K562 (cell line): Measurements from ENCODE around the gene ZNF620. TPM values are rescaled to one million over a fixed set of nuclear protein-coding genes. Genes with fewer than 3 reads are reported as not detected.

Experiments used
- BRD9 ChIP-seq: fragments of 450-650 bp; IDR thresholded peaks from 2 replicates; pipeline ENCODE4 v1.6.1; 2018; ENCODE audit warnings: low read depth; ENCODE audit not compliant: partially characterized antibody
- CEBPB ChIP-seq: fragments of 450-650 bp; IDR thresholded peaks from 2 replicates; pipeline ENCODE4 v1.6.1; 2016; ENCODE audit warnings: missing genetic modification characterization, missing compliant biosample characterization
- FIP1L1 ChIP-seq: fragments of 200-400 bp; formaldehyde crosslinking; IDR thresholded peaks from 2 replicates; pipeline ENCODE4 v1.6.1; 2018; ENCODE audit warnings: mild to moderate bottlenecking, low read depth, low read length; ENCODE audit not compliant: poor library complexity, severe bottlenecking
- HDAC8 ChIP-seq: fragments of 450-650 bp; IDR thresholded peaks from 2 replicates; pipeline ENCODE4 v1.6.1; 2016; ENCODE audit warnings: mild to moderate bottlenecking, missing genetic modification characterization, moderate library complexity, missing compliant biosample characterization
- HIVEP1 ChIP-seq: fragments of 250-450 bp; sonication (Bioruptor Pico); IDR thresholded peaks from 2 replicates; pipeline ENCODE4 v1.4.0; 2020; ENCODE audit warnings: mild to moderate bottlenecking
- HSF4 ChIP-seq: fragments of 250-450 bp; sonication (Bioruptor Pico); IDR thresholded peaks from 2 replicates; pipeline ENCODE4 v2.1.2; 2022; ENCODE audit warnings: mild to moderate bottlenecking, moderate library complexity, borderline replicate concordance
- JUNB ChIP-seq: fragments of 450-650 bp; formaldehyde crosslinking; conservative IDR thresholded peaks from 2 replicates; pipeline ENCODE4 v1.4.0; 2020; ENCODE audit warnings: mild to moderate bottlenecking
- MXD1 ChIP-seq: fragments of 250-450 bp; sonication (Bioruptor Pico); IDR thresholded peaks from 2 replicates; pipeline ENCODE4 v1.8.0; 2021; ENCODE audit warnings: borderline replicate concordance, mild to moderate bottlenecking, moderate library complexity; ENCODE audit not compliant: poor library complexity, severe bottlenecking
- NELFE ChIP-seq: IDR thresholded peaks from 2 replicates; pipeline ENCODE4 v1.6.1; 2011; ENCODE audit warnings: mild to moderate bottlenecking; ENCODE audit not compliant: insufficient read depth, insufficient read length
- NR0B1 ChIP-seq: fragments of 450-650 bp; IDR thresholded peaks from one replicate; pipeline ENCODE4 v1.6.1; 2018; ENCODE audit warnings: mild to moderate bottlenecking, moderate library complexity; ENCODE audit not compliant: partially characterized antibody
- PRDM10 ChIP-seq: fragments of 450-650 bp; IDR thresholded peaks from 2 replicates; pipeline ENCODE4 v1.6.1; 2018; ENCODE audit not compliant: partially characterized antibody
- RBFOX2 ChIP-seq: fragments of 200-400 bp; formaldehyde crosslinking; IDR thresholded peaks from 2 replicates; pipeline ENCODE4 v1.6.1; 2017; ENCODE audit warnings: low read depth, mild to moderate bottlenecking, low read length, moderate library complexity
- TAF15 ChIP-seq: fragments of 200-400 bp; formaldehyde crosslinking; IDR thresholded peaks from 2 replicates; pipeline ENCODE4 v1.6.1; 2017; ENCODE audit warnings: mild to moderate bottlenecking, low read depth, low read length, moderate library complexity
- WHSC1 ChIP-seq: IDR thresholded peaks from one replicate; pipeline ENCODE4 v1.6.1; 2012; ENCODE audit warnings: low read length, control low read depth, inconsistent platforms
- YBX1 ChIP-seq: fragments of 450-650 bp; IDR thresholded peaks from 2 replicates; pipeline ENCODE4 v1.7.1; 2016; ENCODE audit warnings: mild to moderate bottlenecking
- ZFP36 ChIP-seq: fragments of 150-350 bp; IDR thresholded peaks from 2 replicates; pipeline ENCODE4 v1.6.1; 2018; ENCODE audit warnings: low read length, low read depth; ENCODE audit not compliant: partially characterized antibody
- ZNF121 ChIP-seq: sonication (generic); formaldehyde crosslinking; conservative IDR thresholded peaks from 2 replicates; pipeline ENCODE4 v1.8.0; 2022; ENCODE audit warnings: missing genetic modification reagents
- ZNF165 ChIP-seq: fragments of 250-450 bp; sonication (Bioruptor Pico); IDR thresholded peaks from 2 replicates; pipeline ENCODE4 v1.4.0; 2020; ENCODE audit warnings: borderline replicate concordance
- ZNF217 ChIP-seq: sonication (generic); formaldehyde crosslinking; IDR thresholded peaks from 2 replicates; pipeline ENCODE4 v1.8.0; 2022; ENCODE audit warnings: mild to moderate bottlenecking, missing genetic modification reagents
- ZNF253 ChIP-seq: fragments of 250-450 bp; sonication (Bioruptor Pico); conservative IDR thresholded peaks from 2 replicates; pipeline ENCODE4 v1.6.1; 2021; ENCODE audit warnings: mild to moderate bottlenecking
- ZNF3 ChIP-seq: fragments of 250-450 bp; sonication (Bioruptor Pico); IDR thresholded peaks from 2 replicates; pipeline ENCODE4 v1.5.0; 2021; ENCODE audit warnings: mild to moderate bottlenecking, moderate library complexity
- ZNF431 ChIP-seq: sonication (generic); formaldehyde crosslinking; IDR thresholded peaks from 2 replicates; pipeline ENCODE4 v1.8.0; 2022; ENCODE audit warnings: mild to moderate bottlenecking, missing genetic modification reagents
- polyA plus RNA-seq, 8 experiments: library from polyadenylated mRNA; depleted of rRNA in 4 of 8; stranded (reverse) in 5 of 8; unstranded in 3 of 8; fragments of >200 nt; fragmentation: Nextera tagmentation in 2 of 8; fragmentation: Illumina TruSeq in 1 of 8; extraction: Ambion mirVana in 2 of 8; extraction: Trizol in 1 of 8; gene quantifications; 2 replicates each; pipeline versions ENCODE4 v1.2.1 to v1.2.3, GENCODE V29; 2011 to 2014; ENCODE audit warnings: inconsistent platforms in 1 of 8, missing spikeins in 1 of 8
- total RNA-seq, 7 experiments: library from RNA; depleted of rRNA in 6 of 7; stranded (reverse); fragments of >200 nt in 6 of 7; fragmentation: Illumina TruSeq in 2 of 7; extraction: Trizol in 2 of 7; gene quantifications; 2 replicates each; pipeline versions ENCODE4 v1.2.1 to v1.2.3, GENCODE V29; 2011 to 2021; ENCODE audit warnings: low replicate concordance in 1 of 7

ZNF620 gene
- total and polyA plus RNA-seq, 9 of the 15 experiments (the other 6 are each of a cell fraction or from before 2014, with no cell fraction given) = 1.2 to 5.5 (median 3.3) TPM

- TF ChIP-seq ZFP36 = peak; percentile 69
- TF ChIP-seq HIVEP1 (CRISPR knock-in tag) = peak; percentile 14; the same call in 1 of the 2 replicates
- TF ChIP-seq CEBPB (tag) = no peak
- peak; percentile 60 for TF ChIP-seq FIP1L1
- peak; percentile 99 for TF ChIP-seq RBFOX2
- no peak for TF ChIP-seq TAF15
- 0 out of 2 replicates have a peak, but pooled peaks have one; percentile 80 for TF ChIP-seq ZNF165 (CRISPR knock-in tag)
- no peak for TF ChIP-seq ZNF3 (CRISPR knock-in tag)
- TF ChIP-seq MXD1 = peak; percentile 45
- TF ChIP-seq NR0B1 = no peak
- TF ChIP-seq HSF4 = no peak
- peak; percentile 87 for TF ChIP-seq BRD9
- TF ChIP-seq HDAC8 (tag) = peak; percentile 45; the same call in 1 of the 2 replicates
- no peak for TF ChIP-seq ZNF253
- 0 out of 2 replicates have a peak, but pooled peaks have one; percentile 18 for TF ChIP-seq JUNB (CRISPR knock-in tag)
- no peak for TF ChIP-seq WHSC1
- peak; percentile 78 for TF ChIP-seq PRDM10
- TF ChIP-seq ZNF121 (CRISPR knock-in tag) = no peak
- TF ChIP-seq ZNF217 (CRISPR knock-in tag) = no peak
- TF ChIP-seq NELFE = no peak
- no peak for TF ChIP-seq YBX1
- peak; percentile 57 for TF ChIP-seq ZNF431 (CRISPR knock-in tag)
These were observed 18.9 kb downstream of the ZNF620 start, which contains the start of gene ZNF621 (continued) for GRCh38 chr3:40524568-40525285.
